Subcutaneous adipose tissue (tissue), 4 donors: Measurements from ENCODE around the gene HSPE1. TPM values are rescaled to one million over a fixed set of nuclear protein-coding genes. Genes with fewer than 3 reads are reported as not detected.

Experiments
- CTCF ChIP-seq: fragments of 450-650 bp; IDR thresholded peaks from one replicate; pipeline ENCODE4 v1.5.1; 2016; ENCODE audit warnings: low read depth, mild to moderate bottlenecking, control low read depth, antibody characterized with exemption, moderate library complexity
- total RNA-seq, 4 donors: library from RNA; depleted of rRNA; stranded (reverse); fragments of >200 nt; gene quantifications; one replicate each; pipeline ENCODE4 v1.1.0, GENCODE V29; 2016

Gene HSPE1
- total RNA-seq, 4 donors from 2014 or later = 36.4 to 284 (median 51.7) TPM

- TF ChIP-seq CTCF = no peak
Observed at GRCh38 chr2:197487385-197487784, 12.8 kb upstream of the HSPE1 start.

DNA sequence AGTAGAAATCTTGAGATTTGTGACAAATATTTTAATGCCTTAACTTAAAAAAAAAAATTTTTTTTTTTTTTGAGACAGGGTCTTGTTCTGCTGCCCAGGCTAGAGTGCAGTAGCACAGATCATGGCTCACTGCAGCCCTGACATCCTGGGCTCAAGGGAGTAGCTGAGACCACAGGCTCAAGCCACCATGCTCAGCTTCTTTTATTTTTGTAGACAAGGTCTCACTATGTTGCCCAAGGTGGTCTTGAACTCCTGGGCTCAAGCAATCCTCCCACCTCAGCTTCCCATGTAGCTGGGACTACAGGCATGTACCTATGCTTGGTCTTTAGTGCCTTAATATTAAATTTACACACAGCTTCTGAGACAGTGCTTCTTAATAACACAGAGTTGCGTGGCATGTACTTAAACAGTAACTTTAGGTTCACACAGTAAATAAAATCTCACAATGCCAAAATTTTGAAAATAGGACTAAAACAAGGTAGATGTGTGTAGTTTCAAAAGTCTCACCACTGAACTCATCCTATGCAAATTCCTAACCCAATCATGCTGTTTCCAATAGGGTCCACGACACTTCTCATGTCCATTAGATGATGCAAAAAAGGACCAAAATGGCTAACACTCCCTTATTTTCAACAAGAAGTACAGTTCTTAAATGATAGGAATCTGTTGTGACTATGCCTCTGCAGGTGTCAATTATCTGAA, 4.6 kb upstream of the HSPE1 start:
- no peak for TF ChIP-seq CTCF

- no peak for TF ChIP-seq CTCF
Observed at GRCh38 chr2:197496695-197497094, 3.5 kb upstream of the HSPE1 start.

DNA sequence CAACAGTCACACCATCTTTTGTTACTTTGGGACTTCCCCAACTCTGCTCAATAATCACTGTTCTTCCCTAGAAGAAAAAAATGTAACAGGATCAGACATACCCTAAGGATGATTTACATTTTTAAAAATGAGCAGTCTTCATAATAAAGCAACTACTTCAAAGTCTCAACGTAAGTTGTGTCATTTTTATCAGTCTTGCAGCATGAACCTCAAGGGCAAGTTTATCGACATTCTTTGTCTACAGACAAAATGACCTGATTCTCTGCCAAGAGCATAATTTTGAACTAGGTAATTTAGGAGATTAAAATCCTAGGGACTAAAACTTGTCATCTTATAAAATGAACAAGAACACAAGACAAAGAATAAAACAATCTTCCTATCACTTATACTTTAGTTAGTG, 2.9 kb upstream of the HSPE1 start:
- TF ChIP-seq CTCF = no peak

DNA sequence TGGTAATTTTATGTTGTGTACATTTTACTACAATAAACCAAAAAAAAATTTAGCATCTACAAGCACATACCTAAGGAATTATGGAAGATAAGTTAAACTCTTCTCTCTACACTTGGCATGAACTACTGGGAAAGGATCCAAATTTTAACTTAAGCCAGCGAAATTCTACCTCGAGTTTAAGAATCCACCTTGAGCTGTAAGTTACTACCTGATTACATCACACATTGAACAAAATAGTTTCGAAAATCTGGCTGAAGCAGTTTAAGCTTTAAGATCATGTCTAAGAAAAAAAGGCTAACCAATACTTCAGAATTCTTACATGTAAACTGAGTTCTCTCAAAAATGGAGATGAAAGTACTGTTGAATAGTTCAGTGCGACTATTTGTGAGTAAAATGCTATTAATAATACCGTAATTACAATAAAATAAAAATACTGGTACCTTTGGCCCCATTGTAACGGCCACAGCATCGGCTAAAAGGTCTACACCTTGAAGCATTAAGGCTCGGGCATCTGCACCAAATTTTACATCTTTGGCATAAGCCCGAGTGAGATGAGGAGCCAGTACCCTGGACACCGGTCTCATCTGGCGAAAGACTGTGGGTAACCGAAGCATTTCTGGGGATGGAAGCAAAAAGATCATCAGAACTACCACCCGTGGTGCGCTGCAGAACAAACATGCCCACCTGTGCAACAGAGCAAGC, 1.8 kb upstream of the HSPE1 start:
- TF ChIP-seq CTCF = no peak

- no peak for TF ChIP-seq CTCF
Observed at GRCh38 chr2:197498937-197499593, 1.1 kb upstream of the HSPE1 start.

DNA sequence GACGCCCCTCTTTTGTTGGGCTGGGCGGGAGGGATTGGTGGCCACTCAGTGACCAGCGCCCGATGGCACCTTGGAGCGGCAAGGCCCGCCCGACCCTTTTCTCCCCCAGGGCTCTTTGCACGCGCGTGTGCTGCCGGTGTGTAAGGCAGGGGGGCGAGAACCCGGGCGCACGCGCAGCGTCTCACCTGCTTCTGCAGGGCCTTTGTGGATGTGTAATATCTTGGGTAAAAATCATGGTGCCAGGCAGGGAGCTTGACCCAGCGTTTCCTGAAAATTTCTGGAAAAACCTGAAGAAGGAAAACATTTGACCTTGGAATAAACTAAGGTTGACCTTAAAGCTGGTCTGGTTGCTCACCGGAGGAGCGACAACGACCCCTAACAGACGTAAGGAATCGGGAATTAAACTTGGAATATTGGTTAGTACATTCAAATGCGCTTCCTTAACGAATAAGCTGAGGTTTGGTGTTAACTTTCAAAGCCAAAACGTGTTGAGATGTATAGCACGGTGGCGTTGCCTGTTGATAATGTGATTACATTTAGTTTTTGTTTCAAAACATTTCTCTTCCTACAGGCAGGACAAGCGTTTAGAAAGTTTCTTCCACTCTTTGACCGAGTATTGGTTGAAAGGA, 438 bp downstream of the HSPE1 start:
- TF ChIP-seq CTCF = no peak
